GM18861 (cell line): ENCODE data around the gene DDX19B.
"Not testable (repeated sequence)": the region's sequence is repeated elsewhere in the genome, so short reads cannot be mapped to it uniquely, and the experiment has no call there.

Experiments used
- ATAC-seq: cut with Tn5 transposase; IDR thresholded peaks from one replicate; pipeline ENCODE4 v1.9.1; 2021; ENCODE audit not compliant: unreplicated experiment

The DDX19B gene

GRCh38 chr16:70287304-70287971 lies 11.5 kb upstream of the DDX19B start:
- not testable (repeated sequence) for ATAC-seq

GRCh38 chr16:70289229-70290094 lies 9.5 kb upstream of the DDX19B start, which contains the start of gene AARS1:
Gene AARS1, minus strand, starts transcription at chr16:70289506. Its CDS starts 6,743 bp downstream, at chr16:70282763.
- ATAC-seq: peak; percentile 96

- no peak for ATAC-seq
These were observed 8.0 kb upstream of the DDX19B start for GRCh38 chr16:70290949-70291519.

- not testable (repeated sequence) for ATAC-seq
These were observed 6.8 kb upstream of the DDX19B start for GRCh38 chr16:70292148-70292547.

- no peak for ATAC-seq
These were observed 4.5 kb upstream of the DDX19B start for GRCh38 chr16:70294385-70295025.

- no peak for ATAC-seq
These were observed 3.4 kb upstream of the DDX19B start for GRCh38 chr16:70295634-70296033.

- no peak for ATAC-seq
These were observed 2.1 kb downstream of the DDX19B start for GRCh38 chr16:70301121-70301520.

GRCh38 chr16:70302745-70303144 lies 3.8 kb downstream of the DDX19B start:
- no peak for ATAC-seq

- no peak for ATAC-seq
These were observed 6.0 kb downstream of the DDX19B start for GRCh38 chr16:70304892-70305448.

GRCh38 chr16:70306880-70307279 lies 7.9 kb downstream of the DDX19B start:
- ATAC-seq: no peak

GRCh38 chr16:70307726-70308125 lies 8.7 kb downstream of the DDX19B start:
- not testable (repeated sequence) for ATAC-seq

GRCh38 chr16:70320121-70320520 lies 21.1 kb downstream of the DDX19B start:
- ATAC-seq: no peak

GRCh38 chr16:70324998-70325747 lies 26.2 kb downstream of the DDX19B start:
- ATAC-seq: no peak

GRCh38 chr16:70331091-70331490 lies 32.1 kb downstream of the DDX19B start:
- no peak for ATAC-seq

- ATAC-seq: no peak
These were observed 32.8 kb downstream of the DDX19B start for GRCh38 chr16:70331588-70332358.

GRCh38 chr16:70332728-70333127 lies 33.7 kb downstream of the DDX19B start:
- not testable (repeated sequence) for ATAC-seq

GRCh38 chr16:70337814-70338213 lies 38.8 kb downstream of the DDX19B start:
- ATAC-seq: no peak

- ATAC-seq: no peak
These were observed 42.6 kb downstream of the DDX19B start for GRCh38 chr16:70341600-70341999.

- no peak for ATAC-seq
These were observed 43.0 kb downstream of the DDX19B start for GRCh38 chr16:70342016-70342415.
